HCT116 (cell line): ENCODE results near the gene ERRFI1. TPM values are rescaled to one million over a fixed set of nuclear protein-coding genes. Genes with fewer than 3 reads are reported as not detected.
A peak's percentile ranks its signal among the peaks of the same experiment; 100 is the strongest.

Experiments
- ATAC-seq: fragments of 200-7000 bp; cut with Tn5 transposase; 2 replicates; pipeline ENCODE4 v1.9.1; 2020; ENCODE audit warnings: mild to moderate bottlenecking, moderate library complexity
- BruUV-seq: library from RNA; stranded (reverse); fragments of 400-500 nt; replicated peaks from 2 replicates; lab custom pipeline; 2021; lab: Mats Ljungman, UMichigan
- CTCF ChIA-PET: fragments of 300-600 bp; sonication (Branson Sonifier 250); formaldehyde crosslinking; loops from one replicate; lab custom pipeline; 2021; ENCODE audit warnings: antibody characterized with exemption; lab: Charles Lee
- POLR2A ChIA-PET: fragments of 300-600, 350-600 bp; sonication (Branson Sonifier 250); formaldehyde crosslinking; loops from one replicate; lab custom pipeline; 2021; ENCODE audit warnings: antibody characterized with exemption; lab: Charles Lee
- RAD21 ChIA-PET, 2 experiments: fragments of 300-600 bp; sonication (Branson Sonifier 250); formaldehyde crosslinking; loops; one replicate each; lab custom pipeline; 2023; ENCODE audit warnings: low total read pairs in 2 of 2; ENCODE audit not compliant: uncharacterized antibody in 2 of 2, unreplicated experiment in 2 of 2, low non-redundant PET in 1 of 2; lab: Charles Lee
- DNase-seq: peaks from one replicate; pipeline ENCODE4 v3.0.0-alpha.2; 2010; ENCODE audit warnings: low read depth, low spot score
- H2AFZ ChIP-seq: fragments of 200-600 bp; shearing (Covaris generic), sonication (generic); 2 replicates; pipeline ENCODE4 v1.6.1; 2017; ENCODE audit warnings: low read depth, mixed run types, mixed read lengths, antibody characterized with exemption, low read length; ENCODE audit not compliant: poor library complexity, severe bottlenecking
- H3K27ac ChIP-seq: 2 replicates; pipeline ENCODE4 v1.5.1; 2012; ENCODE audit warnings: low read depth, low read length
- H3K27me3 ChIP-seq: fragments of 200-600 bp; sonication (generic); 2 replicates; pipeline ENCODE4 v1.6.1; 2016; ENCODE audit warnings: mixed run types, low read length, mixed read lengths; ENCODE audit not compliant: insufficient read depth
- H3K36me3 ChIP-seq, 2 experiments: fragments of 200-500 bp in 1 of 2; fragments of 200-600 bp in 1 of 2; sonication (Bioruptor generic) in 1 of 2; sonication (generic) in 1 of 2; 2 replicates each; pipeline versions ENCODE4 v1.5.1 to v1.6.1; 2014 to 2016; ENCODE audit warnings: low read length in 2 of 2, inconsistent platforms in 1 of 2, mixed read lengths in 1 of 2, mixed run types in 1 of 2; ENCODE audit not compliant: insufficient read depth in 2 of 2, control insufficient read depth in 1 of 2
- H3K4me1 ChIP-seq, 2 experiments: fragments of 200-600 bp in 1 of 2; sonication (generic) in 1 of 2; 2 replicates each; pipeline versions ENCODE4 v1.5.1 to v1.6.1; 2012 to 2017; ENCODE audit warnings: low read length in 2 of 2, inconsistent platforms in 1 of 2, mild to moderate bottlenecking in 1 of 2, mixed read lengths in 1 of 2, mixed run types in 1 of 2, moderate library complexity in 1 of 2; ENCODE audit not compliant: insufficient read depth in 2 of 2, control insufficient read depth in 1 of 2
- H3K4me2 ChIP-seq: fragments of 200-600 bp; sonication (generic); 2 replicates; pipeline ENCODE4 v1.6.1; 2017; ENCODE audit warnings: mixed run types, low read length, mixed read lengths
- H3K4me3 ChIP-seq, 2 experiments: fragments of 200-600 bp in 1 of 2; sonication (generic) in 1 of 2; replicated peaks in 1 of 2; 2 replicates each; pipeline ENCODE4 v1.5.1; 2011 to 2016; ENCODE audit warnings: low read length in 2 of 2, control low read depth in 1 of 2, low read depth in 1 of 2, mild to moderate bottlenecking in 1 of 2, mixed read lengths in 1 of 2, mixed run types in 1 of 2
- H3K79me2 ChIP-seq: fragments of 200-600 bp; sonication (generic); 2 replicates; pipeline ENCODE4 v1.6.1; 2017; ENCODE audit warnings: mild to moderate bottlenecking, mixed run types, low read length, moderate library complexity, mixed read lengths; ENCODE audit not compliant: insufficient read depth
- H3K9ac ChIP-seq: fragments of 200-600 bp; sonication (generic); 2 replicates; pipeline ENCODE4 v1.6.1; 2016; ENCODE audit warnings: low read length, mixed read lengths
- H3K9me2 ChIP-seq: fragments of 200-600 bp; sonication (generic), shearing (Covaris generic); 2 replicates; pipeline ENCODE4 v1.6.1; 2017; ENCODE audit warnings: mixed run types, mild to moderate bottlenecking, moderate library complexity; ENCODE audit not compliant: insufficient read depth
- H3K9me3 ChIP-seq, 2 experiments: fragments of 200-500 bp in 1 of 2; fragments of 200-600 bp in 1 of 2; sonication (Bioruptor generic) in 1 of 2; sonication (generic) in 1 of 2; 2 replicates each; pipeline ENCODE4 v1.6.1; 2014 to 2017; ENCODE audit warnings: low read length in 2 of 2, mixed read lengths in 2 of 2, inconsistent platforms in 1 of 2, low read depth in 1 of 2, mild to moderate bottlenecking in 1 of 2, mixed run types in 1 of 2, moderate library complexity in 1 of 2; ENCODE audit not compliant: control insufficient read depth in 1 of 2, insufficient read depth in 1 of 2
- H4K20me1 ChIP-seq: fragments of 200-600 bp; sonication (generic), shearing (Covaris generic); 2 replicates; pipeline ENCODE4 v1.6.1; 2017; ENCODE audit warnings: mixed run types, mild to moderate bottlenecking, moderate library complexity; ENCODE audit not compliant: insufficient read depth
- ATF3 ChIP-seq: IDR thresholded peaks from 2 replicates; pipeline ENCODE4 v1.6.1; 2012
- CBX3 ChIP-seq: IDR thresholded peaks from 2 replicates; pipeline ENCODE4 v1.6.1; 2012; ENCODE audit warnings: low read depth
- EZH2phosphoT487 ChIP-seq: fragments of 200-600 bp; IDR thresholded peaks from 2 replicates; pipeline ENCODE4 v1.6.1; 2018; ENCODE audit warnings: antibody characterized with exemption, borderline replicate concordance
- MAX ChIP-seq: IDR thresholded peaks from 2 replicates; pipeline ENCODE4 v1.6.1; 2012
- POLR2AphosphoS5 ChIP-seq: IDR thresholded peaks from 2 replicates; pipeline ENCODE4 v1.6.1; 2011; ENCODE audit warnings: mild to moderate bottlenecking, low read depth, low read length, moderate library complexity
- RAD21 ChIP-seq: IDR thresholded peaks from 2 replicates; pipeline ENCODE4 v1.6.1; 2012; ENCODE audit warnings: low read depth, mild to moderate bottlenecking
- YY1 ChIP-seq: IDR thresholded peaks from 2 replicates; pipeline ENCODE4 v1.6.1; 2011; ENCODE audit warnings: low read length, low read depth, moderate library complexity, mild to moderate bottlenecking; ENCODE audit not compliant: insufficient replicate concordance; ENCODE audit errors: extremely low read depth
- intact Hi-C: fragments of 100-400 bp; cut with micrococcal nuclease; formaldehyde crosslinking; loops from 2 replicates; pipeline ENCODE4 v1.10.0; 2022
- total RNA-seq: library from RNA; stranded (reverse); gene quantifications from one replicate; pipeline ENCODE4 v1.2.1, GENCODE V29; 2021; ENCODE audit not compliant: unreplicated experiment
- TF ChIP-seq, protein P1 (sequence below), 3 experiments: fragments of 200-600 bp in 1 of 3; sonication (generic) in 1 of 3; IDR thresholded peaks in 2 of 3; conservative IDR thresholded peaks in 1 of 3; 2 replicates each; pipeline ENCODE4 v1.5.1; 2012 to 2017; ENCODE audit warnings: low read depth in 2 of 3, low read length in 2 of 3, antibody characterized with exemption in 1 of 3, borderline replicate concordance in 1 of 3, control low read depth in 1 of 3, mild to moderate bottlenecking in 1 of 3, mixed read lengths in 1 of 3, mixed run types in 1 of 3, moderate library complexity in 1 of 3; ENCODE audit not compliant: insufficient read depth in 1 of 3

Gene ERRFI1
- total RNA-seq, 1 experiment from 2014 or later, result 777 TPM

DNA sequence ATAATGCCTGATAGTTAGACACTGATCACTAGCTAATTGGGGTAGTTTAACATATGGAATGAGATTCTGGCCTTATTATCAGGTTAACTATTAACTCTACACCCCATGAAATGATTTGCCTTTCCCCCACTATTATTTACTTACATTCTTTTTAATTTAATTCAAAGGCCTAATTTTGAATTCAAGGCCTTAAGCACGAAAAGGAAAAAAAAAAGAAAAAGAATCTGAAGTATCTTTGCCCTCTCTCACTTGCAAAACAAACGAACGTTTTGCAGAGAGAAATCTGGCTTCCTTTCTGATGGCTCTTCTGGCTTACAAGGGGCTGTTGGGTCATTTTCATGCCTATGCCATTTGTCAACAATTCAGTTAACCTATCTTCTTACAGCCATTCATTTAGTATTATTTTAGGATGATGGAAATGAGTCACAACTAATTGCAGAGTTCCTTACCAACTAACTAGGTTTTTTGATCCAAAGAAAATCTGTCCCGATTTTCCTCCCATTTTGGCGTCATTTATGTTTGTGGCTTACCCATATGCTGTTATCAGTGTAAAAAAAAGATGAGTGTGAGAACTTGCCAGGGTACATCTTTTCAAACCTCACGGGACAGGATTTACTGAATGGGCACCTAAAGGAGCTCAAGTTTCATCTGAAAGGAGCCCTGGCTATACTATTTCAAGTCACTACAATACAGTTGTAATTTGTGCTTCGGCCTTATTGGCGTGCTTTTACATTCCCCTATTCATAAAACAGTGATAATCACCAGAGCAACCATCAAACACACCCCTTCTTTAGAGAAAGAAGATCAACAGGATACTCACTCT lies 1.9 kb upstream of the ERRFI1 start:
- DNase-seq (no peak), ATAC-seq (peak; percentile 12; the same call in 1 of the 2 replicates)
- TF ChIP-seq CBX3, result no peak
- peak; percentile 70 for TF ChIP-seq POLR2AphosphoS5
- TF ChIP-seq YY1, result no peak
- intact Hi-C loops, result loop anchor here (2.0 to 5.0 kb wide), 2 partner anchors 49 to 139 kb away; no protein-coding TSS in a partner anchor
- Histone ChIP-seq H3K9ac (peak overlapping the region; percentile 91), H3K27me3 (no peaks in the 10 kb centered on the region), H2AFZ (no peak overlapping the region), H3K9me2 (no peaks in the 10 kb centered on the region), H3K27ac (peak overlapping the region; percentile 99), H3K36me3 (peaks cover 15 to 24% of the 10 kb centered on the region in 2 experiments), H3K4me2 (peak overlapping the region; percentile 95), H4K20me1 (peaks cover 20% of the 10 kb centered on the region), H3K79me2 (peaks cover 50% of the 10 kb centered on the region), H3K4me3 (peak overlapping the region; percentile 73 to 93), H3K9me3 (no peaks in the 10 kb centered on the region), H3K4me1 (peaks cover 57 to 85% of the 10 kb centered on the region in 2 experiments)
- RAD21 ChIA-PET, result interaction anchor here in 1 of 2 experiments (0.8 kb wide), 1 partner anchor 93 kb away, joined by 3 read pairs; no protein-coding TSS in a partner anchor
- POLR2A ChIA-PET, result interaction anchor here (0.7 to 7.5 kb wide), 36 partner anchors 10 to 716 kb away, joined by 3 to 80 read pairs (median 5); no protein-coding TSS in a partner anchor
- CTCF ChIA-PET, result interaction anchor here (2.4 kb wide), 1 partner anchor 287 kb away, joined by 19 read pairs; no protein-coding TSS in a partner anchor
- TSS peak; percentile 43 for BruUV-seq

GRCh38 chr1:8026976-8027747 lies 1.1 kb upstream of the ERRFI1 start:
- Histone ChIP-seq H3K79me2 (peaks cover 58% of the 10 kb centered on the region), H4K20me1 (peaks cover 27% of the 10 kb centered on the region), H3K9me3 (no peaks in the 10 kb centered on the region), H3K36me3 (peaks cover 20 to 32% of the 10 kb centered on the region in 2 experiments), H3K4me2 (peak overlapping the region; percentile 95), H3K27ac (peak overlapping the region; percentile 99), H3K4me1 (peaks cover 62 to 86% of the 10 kb centered on the region in 2 experiments), H3K27me3 (no peaks in the 10 kb centered on the region), H2AFZ (no peak overlapping the region), H3K9ac (peak overlapping the region; percentile 91), H3K4me3 (peak overlapping the region; percentile 73 to 93), H3K9me2 (no peaks in the 10 kb centered on the region)
- RAD21 ChIA-PET, result interaction anchor here in 1 of 2 experiments (0.6 kb wide), 1 partner anchor 141 kb away, joined by 3 read pairs; no protein-coding TSS in a partner anchor
- DNase-seq, result no peak
- intact Hi-C loops, result loop anchor here (1.0 to 5.0 kb wide), 4 partner anchors 50 to 167 kb away; no protein-coding TSS in a partner anchor
- BruUV-seq, result no TSS peak
- peak; percentile 1; the same call in 1 of the 2 replicates for ATAC-seq
- POLR2A ChIA-PET, result interaction anchor here (0.7 to 7.5 kb wide), 26 partner anchors 11 to 315 kb away, joined by 3 to 80 read pairs (median 6); no protein-coding TSS in a partner anchor
- CTCF ChIA-PET, result interaction anchor here (2.4 kb wide), 1 partner anchor 288 kb away, joined by 19 read pairs; no protein-coding TSS in a partner anchor
- TF ChIP-seq, protein P1, sequence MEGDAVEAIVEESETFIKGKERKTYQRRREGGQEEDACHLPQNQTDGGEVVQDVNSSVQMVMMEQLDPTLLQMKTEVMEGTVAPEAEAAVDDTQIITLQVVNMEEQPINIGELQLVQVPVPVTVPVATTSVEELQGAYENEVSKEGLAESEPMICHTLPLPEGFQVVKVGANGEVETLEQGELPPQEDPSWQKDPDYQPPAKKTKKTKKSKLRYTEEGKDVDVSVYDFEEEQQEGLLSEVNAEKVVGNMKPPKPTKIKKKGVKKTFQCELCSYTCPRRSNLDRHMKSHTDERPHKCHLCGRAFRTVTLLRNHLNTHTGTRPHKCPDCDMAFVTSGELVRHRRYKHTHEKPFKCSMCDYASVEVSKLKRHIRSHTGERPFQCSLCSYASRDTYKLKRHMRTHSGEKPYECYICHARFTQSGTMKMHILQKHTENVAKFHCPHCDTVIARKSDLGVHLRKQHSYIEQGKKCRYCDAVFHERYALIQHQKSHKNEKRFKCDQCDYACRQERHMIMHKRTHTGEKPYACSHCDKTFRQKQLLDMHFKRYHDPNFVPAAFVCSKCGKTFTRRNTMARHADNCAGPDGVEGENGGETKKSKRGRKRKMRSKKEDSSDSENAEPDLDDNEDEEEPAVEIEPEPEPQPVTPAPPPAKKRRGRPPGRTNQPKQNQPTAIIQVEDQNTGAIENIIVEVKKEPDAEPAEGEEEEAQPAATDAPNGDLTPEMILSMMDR (IDR thresholded peaks at IDR 0.05 in 2 of 3, conservative IDR thresholded peaks at IDR 0.05 in 1 of 3; ENCODE audit: borderline replicate concordance in 1 of 3, insufficient read depth in 1 of 3, low read depth in 2 of 3, low read length in 2 of 3), result no peak
- TF ChIP-seq ATF3, result no peak
- no peak for TF ChIP-seq RAD21
- TF ChIP-seq MAX, result no peak
- no peak for TF ChIP-seq EZH2phosphoT487
- no peak for TF ChIP-seq CBX3
